ENCODE data around the gene TAAR6. TPM values are rescaled to one million over a fixed set of nuclear protein-coding genes. Genes with fewer than 3 reads are reported as not detected.

The TAAR6 gene
- total and polyA plus RNA-seq, 2 donors (not counting 1 experiment from before 2014, with no cell fraction given), result not detected

GRCh38 chr6:132587424-132587823 is 17.3 kb downstream of the TAAR6 start:
- no peak for TF ChIP-seq CTCF (conservative IDR thresholded peaks at IDR 0.05 in 1 of 2, IDR thresholded peaks at IDR 0.05 in 1 of 2; ENCODE audit: low read depth in 1 of 2, low read length in 2 of 2)
- TF ChIP-seq EZH2 (IDR thresholded peaks at IDR 0.05; ENCODE audit: low read length, missing control alignments), result no peak
- H3K79me2 ChIP-seq (ENCODE audit: control insufficient read depth, insufficient read depth, low read length), result no peaks in the 10 kb centered on the region

GRCh38 chr6:132589454-132589853 is 19.3 kb downstream of the TAAR6 start, which contains the start of gene TAAR5:
Gene TAAR5 (minus strand): TSS chr6:132589741. CDS start chr6:132589686, 55 bp downstream.
- no peak within 1 kb of the TSS for H2AFZ ChIP-seq (ENCODE audit: low read length)
- H3K79me2 ChIP-seq (ENCODE audit: control insufficient read depth, insufficient read depth, low read length), result no peaks in the 10 kb centered on the region
- H3K36me3 ChIP-seq (ENCODE audit: control insufficient read depth, insufficient read depth, low read length), result no peaks in the 10 kb centered on the region
- H3K27ac ChIP-seq (ENCODE audit: insufficient read depth, low read length), result no peak within 1 kb of the TSS
- H3K4me3 ChIP-seq (replicated peaks in 1 of 4; ENCODE audit: control extremely low read depth in 1 of 4, insufficient read depth in 1 of 4, low read depth in 3 of 4, low read length in 4 of 4), result no peak within 1 kb of the TSS
- H3K9me3 ChIP-seq (ENCODE audit: control insufficient read depth, insufficient read depth, low read depth, low read length), result no peaks in the 10 kb centered on the region
- no peaks in the 10 kb centered on the region for H4K20me1 ChIP-seq (ENCODE audit: control insufficient read depth, extremely low read depth, insufficient read depth, low read length)
- DNase-seq (ENCODE audit: low read depth in 2 of 2), result no peak
- no peak within 1 kb of the TSS for H3K4me2 ChIP-seq (ENCODE audit: extremely low read depth, insufficient read depth, low read length)
- TF ChIP-seq CTCF (conservative IDR thresholded peaks at IDR 0.05 in 1 of 2, IDR thresholded peaks at IDR 0.05 in 1 of 2; ENCODE audit: low read depth in 1 of 2, low read length in 2 of 2), result no peak
- no peak within 1 kb of the TSS for H3K9ac ChIP-seq (ENCODE audit: insufficient read depth, low read length)
- no peaks in the 10 kb centered on the region for H3K4me1 ChIP-seq (ENCODE audit: control insufficient read depth, extremely low read depth, insufficient read depth, low read length)
- peaks cover 3% of the 10 kb centered on the region for H3K27me3 ChIP-seq (ENCODE audit: control insufficient read depth, insufficient read depth, low read length)

More at GRCh38 chr6:132587424-132587823, 17.3 kb downstream of the TAAR6 start:
- Histone ChIP-seq H3K4me2 (ENCODE audit: extremely low read depth, insufficient read depth, low read length) (no peak overlapping the region), H3K27me3 (ENCODE audit: control insufficient read depth, insufficient read depth, low read length) (peaks cover 6% of the 10 kb centered on the region), H3K27ac (ENCODE audit: insufficient read depth, low read length) (no peak overlapping the region), H3K36me3 (ENCODE audit: control insufficient read depth, insufficient read depth, low read length) (no peaks in the 10 kb centered on the region), H3K4me3 (replicated peaks in 1 of 4; ENCODE audit: control extremely low read depth in 1 of 4, insufficient read depth in 1 of 4, low read depth in 3 of 4, low read length in 4 of 4) (no peak overlapping the region), H3K9me3 (ENCODE audit: control insufficient read depth, insufficient read depth, low read depth, low read length) (no peaks in the 10 kb centered on the region), H3K9ac (ENCODE audit: insufficient read depth, low read length) (no peak overlapping the region), H3K4me1 (ENCODE audit: control insufficient read depth, extremely low read depth, insufficient read depth, low read length) (no peaks in the 10 kb centered on the region), H2AFZ (ENCODE audit: low read length) (no peak overlapping the region), H4K20me1 (ENCODE audit: control insufficient read depth, extremely low read depth, insufficient read depth, low read length) (no peaks in the 10 kb centered on the region)
- no peak for DNase-seq (ENCODE audit: low read depth in 2 of 2)

- H3K36me3 ChIP-seq (ENCODE audit: control insufficient read depth, insufficient read depth, low read length), result no peaks in the 10 kb centered on the region
- H3K9ac ChIP-seq (ENCODE audit: insufficient read depth, low read length), result no peak overlapping the region
Measured at GRCh38 chr6:132590362-132590761, 20.2 kb downstream of the TAAR6 start.

More at GRCh38 chr6:132590362-132590761, 20.2 kb downstream of the TAAR6 start:
- Histone ChIP-seq H3K79me2 (ENCODE audit: control insufficient read depth, insufficient read depth, low read length) (no peaks in the 10 kb centered on the region), H3K27ac (ENCODE audit: insufficient read depth, low read length) (no peak overlapping the region), H3K9me3 (ENCODE audit: control insufficient read depth, insufficient read depth, low read depth, low read length) (no peaks in the 10 kb centered on the region), H2AFZ (ENCODE audit: low read length) (no peak overlapping the region), H3K4me2 (ENCODE audit: extremely low read depth, insufficient read depth, low read length) (no peak overlapping the region), H3K27me3 (ENCODE audit: control insufficient read depth, insufficient read depth, low read length) (peaks cover 7% of the 10 kb centered on the region), H3K4me1 (ENCODE audit: control insufficient read depth, extremely low read depth, insufficient read depth, low read length) (no peaks in the 10 kb centered on the region), H4K20me1 (ENCODE audit: control insufficient read depth, extremely low read depth, insufficient read depth, low read length) (no peaks in the 10 kb centered on the region), H3K4me3 (replicated peaks in 1 of 4; ENCODE audit: control extremely low read depth in 1 of 4, insufficient read depth in 1 of 4, low read depth in 3 of 4, low read length in 4 of 4) (no peak overlapping the region)
- no peak for TF ChIP-seq CTCF (conservative IDR thresholded peaks at IDR 0.05 in 1 of 2, IDR thresholded peaks at IDR 0.05 in 1 of 2; ENCODE audit: low read depth in 1 of 2, low read length in 2 of 2)
- no peak for DNase-seq (ENCODE audit: low read depth in 2 of 2)

Measured in fibroblast of lung (primary cell).